Calu3 (cell line): Measurements from ENCODE around the gene TUBGCP6. TPM values are rescaled to one million over a fixed set of nuclear protein-coding genes. Genes with fewer than 3 reads are reported as not detected.

Source experiments
- BruUV-seq: library from RNA; stranded (reverse); fragments of 400-500 nt; replicated peaks from 2 replicates; lab custom pipeline; 2021; lab: Mats Ljungman, UMichigan
- CTCF ChIA-PET: fragments of 300-600 bp; sonication (Branson Sonifier 250); formaldehyde crosslinking; loops from one replicate; lab custom pipeline; 2022; ENCODE audit warnings: antibody characterized with exemption; lab: Charles Lee
- DNase-seq: peaks from one replicate; pipeline ENCODE4 v3.0.0; 2022
- H3K27ac Mint-ChIP-seq: one replicate; pipeline ENCODE4 v1.8.0; 2022; ENCODE audit warnings: mixed read lengths; ENCODE audit not compliant: unreplicated experiment
- H3K27me3 Mint-ChIP-seq: one replicate; pipeline ENCODE4 v1.8.0; 2022; ENCODE audit warnings: mixed read lengths; ENCODE audit not compliant: unreplicated experiment
- H3K36me3 Mint-ChIP-seq: one replicate; pipeline ENCODE4 v1.8.0; 2022; ENCODE audit warnings: mild to moderate bottlenecking, moderate library complexity, mixed read lengths; ENCODE audit not compliant: insufficient read depth, unreplicated experiment
- H3K4me1 Mint-ChIP-seq: one replicate; pipeline ENCODE4 v1.8.0; 2022; ENCODE audit warnings: mild to moderate bottlenecking, low read depth, mixed read lengths; ENCODE audit not compliant: unreplicated experiment
- H3K4me3 Mint-ChIP-seq: one replicate; pipeline ENCODE4 v1.8.0; 2022; ENCODE audit warnings: mild to moderate bottlenecking, low read depth, moderate library complexity, mixed read lengths; ENCODE audit not compliant: unreplicated experiment
- H3K9me3 Mint-ChIP-seq: one replicate; pipeline ENCODE4 v1.8.0; 2022; ENCODE audit warnings: low read depth, mixed read lengths; ENCODE audit not compliant: unreplicated experiment
- intact Hi-C: fragments of 100-400 bp; cut with micrococcal nuclease; formaldehyde crosslinking; loops from one replicate; pipeline ENCODE4 v1.10.0; 2022; ENCODE audit not compliant: unreplicated experiment
- total RNA-seq: library from RNA; stranded (reverse); gene quantifications from 2 replicates; pipeline ENCODE4 v1.2.3, GENCODE V29; 2022
- TF ChIP-seq, protein P1 (sequence below): fragments of 200-600 bp; IDR thresholded peaks from one replicate; pipeline ENCODE4 v1.8.0; 2022; ENCODE audit warnings: antibody characterized with exemption; ENCODE audit not compliant: unreplicated experiment

TUBGCP6 gene
- total RNA-seq, 1 experiment from 2014 or later, result 49.7 TPM

DNA sequence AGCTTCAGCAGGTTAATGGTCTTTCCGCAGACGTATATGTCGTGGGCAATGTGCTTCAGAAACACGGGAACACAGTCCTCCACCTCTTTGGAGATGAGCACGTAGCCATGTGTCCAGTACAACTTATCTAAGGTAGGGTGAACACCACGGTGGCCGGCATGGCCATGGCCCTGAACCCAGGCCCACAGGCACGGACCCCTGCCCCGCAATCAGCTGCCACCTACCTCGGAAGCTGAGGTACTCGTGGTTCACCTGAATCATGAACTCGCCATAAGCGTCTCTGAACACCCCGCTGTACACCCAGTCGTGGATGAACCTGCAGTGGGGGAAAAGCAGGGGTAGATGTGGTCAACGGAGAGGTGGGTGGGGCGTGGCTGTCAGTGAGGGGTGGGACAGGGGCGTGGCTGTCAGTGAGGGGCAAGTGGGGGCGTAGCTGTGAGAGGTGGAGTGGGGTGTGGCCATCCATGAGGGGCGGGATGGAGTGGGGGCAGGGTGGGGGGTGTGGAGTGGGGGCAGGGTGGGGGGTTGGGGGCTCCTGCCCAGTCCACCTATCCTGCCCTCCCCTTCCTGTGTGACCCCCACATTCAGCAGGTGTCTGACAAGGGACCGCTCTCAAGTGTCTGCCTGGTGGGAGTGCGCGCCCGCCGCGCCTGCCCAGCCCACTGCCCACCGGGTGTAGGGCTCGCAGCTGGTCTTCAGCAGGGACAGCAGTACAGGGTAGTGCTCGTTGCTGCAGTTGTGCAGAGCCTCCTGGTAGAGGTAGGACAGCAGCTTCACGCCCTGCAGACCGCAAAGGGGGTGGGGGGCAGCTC, 18.6 kb downstream of the TUBGCP6 start:
- BruUV-seq, result no TSS peak
- Mint-ChIP-seq H3K4me1 (no peaks in the 10 kb centered on the region), H3K27me3 (no peaks in the 10 kb centered on the region), H3K36me3 (peaks cover 53% of the 10 kb centered on the region), H3K4me3 (no peak overlapping the region), H3K27ac (no peak overlapping the region), H3K9me3 (no peaks in the 10 kb centered on the region)
- intact Hi-C loops, result no loop called here
- no peak for DNase-seq
- TF ChIP-seq, protein P1, sequence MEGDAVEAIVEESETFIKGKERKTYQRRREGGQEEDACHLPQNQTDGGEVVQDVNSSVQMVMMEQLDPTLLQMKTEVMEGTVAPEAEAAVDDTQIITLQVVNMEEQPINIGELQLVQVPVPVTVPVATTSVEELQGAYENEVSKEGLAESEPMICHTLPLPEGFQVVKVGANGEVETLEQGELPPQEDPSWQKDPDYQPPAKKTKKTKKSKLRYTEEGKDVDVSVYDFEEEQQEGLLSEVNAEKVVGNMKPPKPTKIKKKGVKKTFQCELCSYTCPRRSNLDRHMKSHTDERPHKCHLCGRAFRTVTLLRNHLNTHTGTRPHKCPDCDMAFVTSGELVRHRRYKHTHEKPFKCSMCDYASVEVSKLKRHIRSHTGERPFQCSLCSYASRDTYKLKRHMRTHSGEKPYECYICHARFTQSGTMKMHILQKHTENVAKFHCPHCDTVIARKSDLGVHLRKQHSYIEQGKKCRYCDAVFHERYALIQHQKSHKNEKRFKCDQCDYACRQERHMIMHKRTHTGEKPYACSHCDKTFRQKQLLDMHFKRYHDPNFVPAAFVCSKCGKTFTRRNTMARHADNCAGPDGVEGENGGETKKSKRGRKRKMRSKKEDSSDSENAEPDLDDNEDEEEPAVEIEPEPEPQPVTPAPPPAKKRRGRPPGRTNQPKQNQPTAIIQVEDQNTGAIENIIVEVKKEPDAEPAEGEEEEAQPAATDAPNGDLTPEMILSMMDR, result no peak
- CTCF ChIA-PET, result no interaction called here

DNA sequence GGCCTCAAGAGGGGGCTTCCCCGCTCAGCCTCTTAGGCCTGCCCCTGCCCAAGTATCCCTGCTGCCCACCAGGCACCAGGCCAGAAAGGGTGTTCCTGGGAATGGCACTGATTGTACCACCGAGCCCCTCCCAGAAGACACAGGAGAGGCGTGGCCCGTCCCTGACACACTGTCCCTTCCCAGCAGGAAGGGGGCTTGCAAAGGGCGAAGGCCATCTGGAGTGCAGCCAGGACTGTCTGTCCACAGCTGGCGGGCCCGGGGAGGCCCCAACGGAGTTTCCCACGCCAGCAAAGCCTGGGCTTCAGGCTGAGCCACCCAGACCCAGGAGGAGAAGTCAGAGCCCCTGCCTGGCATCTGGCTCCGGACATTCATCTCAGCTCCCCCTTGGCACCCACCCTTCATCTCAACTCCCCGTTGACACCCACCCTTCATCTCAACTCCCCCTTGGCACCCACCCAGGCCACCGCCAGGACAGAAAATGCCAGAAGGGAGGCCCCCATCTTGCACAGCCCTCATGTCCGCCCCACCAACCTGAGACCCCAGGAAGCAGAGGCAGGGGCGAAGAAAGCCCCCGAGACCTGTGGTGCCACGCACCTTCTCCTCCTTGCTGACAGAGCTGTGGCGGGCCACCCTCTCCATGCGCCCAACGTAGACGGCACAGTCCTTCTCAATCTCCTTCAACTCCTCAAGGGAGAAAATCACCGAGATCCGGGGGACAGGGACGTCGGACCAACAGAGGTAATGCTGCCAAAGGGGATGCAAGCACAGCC, 19.4 kb downstream of the TUBGCP6 start:
- Mint-ChIP-seq H3K27ac (no peak overlapping the region), H3K27me3 (no peaks in the 10 kb centered on the region), H3K4me3 (no peak overlapping the region), H3K36me3 (peaks cover 53% of the 10 kb centered on the region), H3K9me3 (no peaks in the 10 kb centered on the region), H3K4me1 (no peaks in the 10 kb centered on the region)
- CTCF ChIA-PET, result no interaction called here
- intact Hi-C loops, result no loop called here
- TF ChIP-seq, protein P1, result no peak
- BruUV-seq, result no TSS peak
- DNase-seq, result no peak

DNA sequence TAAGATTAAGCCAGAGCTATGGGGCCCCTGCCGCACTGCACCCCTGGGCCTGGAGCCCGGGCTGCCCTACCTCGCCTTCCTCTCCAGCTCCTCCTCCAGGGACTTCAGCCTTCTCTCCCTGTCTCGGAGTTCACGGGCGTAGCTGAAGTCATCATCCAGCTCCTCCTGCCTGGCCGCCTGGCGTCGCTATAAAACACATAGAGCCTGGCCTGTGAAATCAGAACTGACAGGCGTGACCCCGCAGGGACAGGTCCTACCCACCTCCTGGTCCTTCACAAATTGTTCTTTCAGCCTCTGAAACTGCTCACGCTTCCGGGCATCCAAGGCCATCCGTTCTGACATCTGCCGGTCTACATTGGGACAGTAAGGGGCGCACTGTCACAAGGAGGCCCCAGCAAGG, 20.8 kb downstream of the TUBGCP6 start:
- no peak for DNase-seq
- H3K4me3 Mint-ChIP-seq, result no peak overlapping the region
- intact Hi-C loops, result no loop called here
- CTCF ChIA-PET, result no interaction called here
- no peaks in the 10 kb centered on the region for H3K27me3 Mint-ChIP-seq
- no peaks in the 10 kb centered on the region for H3K9me3 Mint-ChIP-seq
- TF ChIP-seq, protein P1, result no peak
- BruUV-seq, result no TSS peak
- H3K27ac Mint-ChIP-seq, result no peak overlapping the region
- H3K4me1 Mint-ChIP-seq, result no peaks in the 10 kb centered on the region
- peaks cover 57% of the 10 kb centered on the region for H3K36me3 Mint-ChIP-seq

DNA sequence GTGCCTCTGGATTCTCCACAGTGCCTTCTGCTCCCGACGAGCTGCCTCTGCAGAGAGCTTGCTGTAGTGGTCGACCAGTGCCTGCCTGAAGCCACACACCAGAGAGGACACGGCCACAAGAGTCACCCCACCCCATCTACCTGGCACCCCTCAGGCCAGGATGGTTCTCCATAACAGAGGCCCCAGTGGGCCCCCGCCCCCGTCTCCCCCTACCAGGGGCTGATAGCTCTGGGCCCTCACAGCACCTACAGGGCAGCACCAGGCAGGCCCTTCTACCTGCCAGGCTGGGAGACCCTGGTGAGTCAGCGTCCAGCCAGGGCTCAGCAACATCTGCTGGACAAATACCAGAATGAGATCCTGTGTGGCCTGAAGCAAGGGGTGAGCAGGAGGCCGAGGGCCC, 22.3 kb downstream of the TUBGCP6 start:
- TF ChIP-seq, protein P1, result no peak
- Mint-ChIP-seq H3K4me3 (no peak overlapping the region), H3K27me3 (no peaks in the 10 kb centered on the region), H3K36me3 (peaks cover 70% of the 10 kb centered on the region), H3K27ac (no peak overlapping the region), H3K4me1 (no peaks in the 10 kb centered on the region), H3K9me3 (no peaks in the 10 kb centered on the region)
- no peak for DNase-seq
- no TSS peak for BruUV-seq
- CTCF ChIA-PET, result no interaction called here
- intact Hi-C loops, result no loop called here
